Measurements from ENCODE around the gene MGST1. TPM values are rescaled to one million over a fixed set of nuclear protein-coding genes. Genes with fewer than 3 reads are reported as not detected.

MGST1 gene
- total and polyA plus RNA-seq, 9 donors: 0.45 to 521 (median 11.8) TPM

DNA sequence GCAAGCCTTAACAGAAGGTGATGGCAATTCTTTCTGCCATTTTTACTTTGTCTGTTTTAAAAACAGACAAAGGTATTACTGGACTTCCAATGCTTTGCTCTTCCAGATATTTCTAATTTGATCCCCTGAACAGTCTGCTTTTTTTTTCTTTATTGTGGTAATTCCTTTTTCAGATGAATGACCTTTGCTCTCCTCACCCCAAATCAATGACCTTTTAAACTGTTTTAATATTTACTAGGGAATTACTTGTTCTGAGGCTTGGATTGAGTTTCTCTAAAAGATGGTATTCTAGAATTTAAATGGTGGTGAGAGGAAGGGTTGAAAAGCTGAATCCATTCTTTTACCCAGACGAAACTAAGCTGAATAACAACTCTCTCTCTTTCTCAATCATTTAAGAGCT is 2.3 kb upstream of the MGST1 start:
- H3K4me1 ChIP-seq (ENCODE audit: insufficient read depth): no peaks in the 10 kb centered on the region
- H3K27me3 ChIP-seq: no peaks in the 10 kb centered on the region
- H3K9me3 ChIP-seq: no peaks in the 10 kb centered on the region
- WGBS, 3 donors: 83 to 90% (median 86%) methylated on average over 1 of the region's 1 CpG
- intact Hi-C loops (cut with DNase I): no loop called here
- H3K36me3 ChIP-seq: no peaks in the 10 kb centered on the region
- H3K27ac ChIP-seq: no peak overlapping the region
- no peak overlapping the region for H3K4me3 ChIP-seq
- TF ChIP-seq, protein P1, sequence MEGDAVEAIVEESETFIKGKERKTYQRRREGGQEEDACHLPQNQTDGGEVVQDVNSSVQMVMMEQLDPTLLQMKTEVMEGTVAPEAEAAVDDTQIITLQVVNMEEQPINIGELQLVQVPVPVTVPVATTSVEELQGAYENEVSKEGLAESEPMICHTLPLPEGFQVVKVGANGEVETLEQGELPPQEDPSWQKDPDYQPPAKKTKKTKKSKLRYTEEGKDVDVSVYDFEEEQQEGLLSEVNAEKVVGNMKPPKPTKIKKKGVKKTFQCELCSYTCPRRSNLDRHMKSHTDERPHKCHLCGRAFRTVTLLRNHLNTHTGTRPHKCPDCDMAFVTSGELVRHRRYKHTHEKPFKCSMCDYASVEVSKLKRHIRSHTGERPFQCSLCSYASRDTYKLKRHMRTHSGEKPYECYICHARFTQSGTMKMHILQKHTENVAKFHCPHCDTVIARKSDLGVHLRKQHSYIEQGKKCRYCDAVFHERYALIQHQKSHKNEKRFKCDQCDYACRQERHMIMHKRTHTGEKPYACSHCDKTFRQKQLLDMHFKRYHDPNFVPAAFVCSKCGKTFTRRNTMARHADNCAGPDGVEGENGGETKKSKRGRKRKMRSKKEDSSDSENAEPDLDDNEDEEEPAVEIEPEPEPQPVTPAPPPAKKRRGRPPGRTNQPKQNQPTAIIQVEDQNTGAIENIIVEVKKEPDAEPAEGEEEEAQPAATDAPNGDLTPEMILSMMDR (IDR thresholded peaks at IDR 0.05): no peak
- TF ChIP-seq EP300 (IDR thresholded peaks at IDR 0.05): no peak
- TF ChIP-seq POLR2A (IDR thresholded peaks at IDR 0.05): no peak
- DNase-seq: no peak

DNA sequence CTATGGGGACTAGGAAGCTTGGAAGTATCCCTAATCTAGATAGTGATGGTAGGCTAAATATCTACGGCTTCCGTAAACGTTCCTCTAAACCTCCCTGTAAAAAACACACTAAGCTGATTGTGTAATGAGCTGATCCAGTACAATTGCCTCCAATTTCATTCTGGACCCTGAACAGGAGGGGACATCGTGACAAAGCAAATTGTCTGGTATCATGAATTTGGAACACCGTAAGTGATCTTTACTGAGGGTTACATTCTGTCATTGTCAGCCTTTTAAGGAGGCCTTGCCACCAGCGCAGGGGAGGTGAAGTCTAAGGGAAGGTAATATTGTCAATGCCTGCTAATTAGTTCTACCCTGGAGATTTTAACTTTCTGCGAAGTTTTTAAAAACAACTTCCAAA is 487 bp upstream of the MGST1 start:
- H3K27me3 ChIP-seq: no peaks in the 10 kb centered on the region
- no peaks in the 10 kb centered on the region for H3K4me1 ChIP-seq (ENCODE audit: insufficient read depth)
- no peak overlapping the region for H3K4me3 ChIP-seq
- no peak for DNase-seq
- no peaks in the 10 kb centered on the region for H3K9me3 ChIP-seq
- H3K36me3 ChIP-seq: no peaks in the 10 kb centered on the region
- H3K27ac ChIP-seq: no peak overlapping the region
- TF ChIP-seq POLR2A (IDR thresholded peaks at IDR 0.05) (no peak), EP300 (IDR thresholded peaks at IDR 0.05) (no peak)
- TF ChIP-seq, protein P1 (IDR thresholded peaks at IDR 0.05): no peak
- 52 to 69% (median 63%) methylated on average over 7 of the region's 7 CpGs for WGBS, 3 donors
- intact Hi-C loops (cut with DNase I): no loop called here

DNA sequence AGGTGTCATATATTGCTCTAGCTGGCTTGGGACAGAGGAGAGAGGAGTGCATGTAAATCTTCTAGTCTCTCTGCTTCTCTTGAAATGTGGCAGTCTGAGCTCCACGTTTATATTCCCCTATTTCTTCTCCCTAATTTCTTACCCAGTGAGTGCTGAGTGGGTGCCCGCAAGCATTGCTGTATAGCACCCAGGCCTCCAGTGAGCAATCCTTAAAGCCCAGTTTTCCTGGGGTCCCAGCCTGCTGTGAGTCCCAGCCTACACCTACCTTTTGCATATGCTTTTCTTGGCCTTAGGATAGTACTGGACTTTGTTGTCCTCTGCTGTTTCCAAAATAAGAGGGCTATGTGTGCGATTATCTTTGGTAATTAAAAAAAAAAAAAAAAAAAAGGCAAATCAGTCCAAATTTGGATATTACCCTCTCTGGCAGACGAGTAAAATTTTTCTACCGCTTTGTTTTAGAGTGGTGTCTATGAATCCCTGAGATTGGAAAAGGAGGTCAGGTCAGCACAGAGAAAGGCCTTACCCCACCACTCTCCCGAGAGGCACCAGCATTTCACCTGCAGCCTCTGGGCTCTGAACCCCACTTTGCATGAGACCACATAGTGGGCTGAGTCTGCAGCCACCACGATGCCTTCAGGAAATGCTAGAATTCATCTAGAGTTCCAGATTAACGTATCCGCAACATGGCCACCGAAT is 1.1 kb downstream of the MGST1 start:
- TF ChIP-seq POLR2A (IDR thresholded peaks at IDR 0.05) (no peak), EP300 (IDR thresholded peaks at IDR 0.05) (no peak)
- TF ChIP-seq, protein P1 (IDR thresholded peaks at IDR 0.05): no peak
- Histone ChIP-seq H3K9me3 (no peaks in the 10 kb centered on the region), H3K4me3 (peak overlapping the region; percentile 31), H3K36me3 (no peaks in the 10 kb centered on the region), H3K4me1 (ENCODE audit: insufficient read depth) (no peaks in the 10 kb centered on the region), H3K27me3 (no peaks in the 10 kb centered on the region), H3K27ac (no peak overlapping the region)
- 54 to 66% (median 65%) methylated on average over 10 of the region's 10 CpGs for WGBS, 3 donors
- no peak for DNase-seq
- intact Hi-C loops (cut with DNase I): no loop called here

DNA sequence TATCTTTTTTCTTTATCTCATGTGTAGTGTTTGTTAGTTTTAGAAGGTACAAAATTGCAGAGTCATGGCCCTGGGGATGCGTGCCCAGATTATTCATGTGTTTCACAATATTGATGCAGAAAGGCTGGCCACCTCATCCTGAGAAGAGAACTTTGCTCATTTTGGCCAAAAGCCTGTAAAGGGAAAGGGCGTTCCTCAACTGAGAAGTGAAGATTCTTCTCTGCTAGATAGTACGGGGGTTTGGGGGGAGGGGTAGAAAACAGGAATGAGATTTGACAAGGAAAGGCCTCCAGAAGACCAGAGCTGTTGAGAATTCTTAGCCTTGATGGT is 1.7 kb downstream of the MGST1 start:
- no peaks in the 10 kb centered on the region for H3K4me1 ChIP-seq (ENCODE audit: insufficient read depth)
- H3K9me3 ChIP-seq: no peaks in the 10 kb centered on the region
- intact Hi-C loops (cut with DNase I): no loop called here
- TF ChIP-seq, protein P1 (IDR thresholded peaks at IDR 0.05): no peak
- TF ChIP-seq POLR2A (IDR thresholded peaks at IDR 0.05) (no peak), EP300 (IDR thresholded peaks at IDR 0.05) (no peak)
- WGBS, 3 donors: 50 to 64% (median 56%) methylated on average over 3 of the region's 3 CpGs
- H3K27ac ChIP-seq: no peak overlapping the region
- no peaks in the 10 kb centered on the region for H3K36me3 ChIP-seq
- H3K27me3 ChIP-seq: no peaks in the 10 kb centered on the region
- H3K4me3 ChIP-seq: no peak overlapping the region
- peak in 1 of 5 donors; percentile 21 for DNase-seq

Data from ovary (tissue), 9 donors.